Measurements from ENCODE around the gene TPPP2.

DNA sequence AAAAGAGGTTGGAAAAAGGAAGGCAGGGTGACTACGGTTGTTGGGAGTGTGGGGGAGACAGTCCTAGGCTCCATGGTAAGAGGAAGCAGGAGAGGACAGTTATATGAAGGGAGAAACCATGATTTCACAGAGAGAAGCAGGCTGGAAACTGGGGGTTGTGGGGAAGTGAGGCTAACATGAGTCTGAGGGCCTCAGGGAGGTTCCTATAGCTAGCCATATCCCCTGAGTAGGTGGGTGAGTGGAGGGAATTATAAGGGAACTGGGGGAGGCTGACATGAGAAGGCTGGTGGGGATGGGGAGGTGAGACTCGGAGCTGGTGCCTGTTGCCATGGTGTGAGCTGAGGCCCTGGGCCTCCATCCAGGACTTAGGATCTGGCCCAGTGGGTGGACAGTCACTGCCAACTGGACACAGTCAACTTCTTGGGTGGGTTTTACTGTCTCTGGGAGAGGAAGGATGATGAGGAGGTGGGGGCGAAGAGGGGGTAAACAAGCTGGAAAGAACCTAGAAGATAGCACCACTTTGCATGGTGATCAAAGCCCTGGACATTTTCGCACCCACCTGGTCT, 3.2 kb downstream of the TPPP2 start:
- TF ChIP-seq, protein P1, sequence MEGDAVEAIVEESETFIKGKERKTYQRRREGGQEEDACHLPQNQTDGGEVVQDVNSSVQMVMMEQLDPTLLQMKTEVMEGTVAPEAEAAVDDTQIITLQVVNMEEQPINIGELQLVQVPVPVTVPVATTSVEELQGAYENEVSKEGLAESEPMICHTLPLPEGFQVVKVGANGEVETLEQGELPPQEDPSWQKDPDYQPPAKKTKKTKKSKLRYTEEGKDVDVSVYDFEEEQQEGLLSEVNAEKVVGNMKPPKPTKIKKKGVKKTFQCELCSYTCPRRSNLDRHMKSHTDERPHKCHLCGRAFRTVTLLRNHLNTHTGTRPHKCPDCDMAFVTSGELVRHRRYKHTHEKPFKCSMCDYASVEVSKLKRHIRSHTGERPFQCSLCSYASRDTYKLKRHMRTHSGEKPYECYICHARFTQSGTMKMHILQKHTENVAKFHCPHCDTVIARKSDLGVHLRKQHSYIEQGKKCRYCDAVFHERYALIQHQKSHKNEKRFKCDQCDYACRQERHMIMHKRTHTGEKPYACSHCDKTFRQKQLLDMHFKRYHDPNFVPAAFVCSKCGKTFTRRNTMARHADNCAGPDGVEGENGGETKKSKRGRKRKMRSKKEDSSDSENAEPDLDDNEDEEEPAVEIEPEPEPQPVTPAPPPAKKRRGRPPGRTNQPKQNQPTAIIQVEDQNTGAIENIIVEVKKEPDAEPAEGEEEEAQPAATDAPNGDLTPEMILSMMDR (IDR thresholded peaks at IDR 0.05), result no peak
- no peak for TF ChIP-seq ZFX (IDR thresholded peaks at IDR 0.05; ENCODE audit: borderline replicate concordance)
